BLaER1 treated with 17β-estradiol and CSF1 and Interleukin-3, amounts not matched to agents 10 nM and 100 nM (cell line): Measurements from ENCODE around the gene CCDC184.

ENCODE experiments used
- H3K27ac ChIP-seq, 11 experiments: shearing (Covaris generic); formaldehyde crosslinking; 2 replicates each; pipeline ENCODE4 v1.8.1; 2022
- H3K27me3 ChIP-seq, 11 experiments: shearing (Covaris generic); formaldehyde crosslinking; 2 replicates each; pipeline ENCODE4 v1.8.1; 2022
- H3K36me3 ChIP-seq, 11 experiments: shearing (Covaris generic); formaldehyde crosslinking; 2 replicates each; pipeline ENCODE4 v1.8.1; 2022
- H3K4me1 ChIP-seq, 10 experiments: shearing (Covaris generic); formaldehyde crosslinking; 2 replicates each; pipeline ENCODE4 v1.8.1; 2022
- H3K4me2 ChIP-seq, 11 experiments: shearing (Covaris generic); formaldehyde crosslinking; 2 replicates each; pipeline ENCODE4 v1.8.1; 2022
- H3K4me3 ChIP-seq, 10 experiments: shearing (Covaris generic); formaldehyde crosslinking; 2 replicates each; pipeline ENCODE4 v1.8.1; 2022
- H3K9ac ChIP-seq, 11 experiments: shearing (Covaris generic); formaldehyde crosslinking; 2 replicates each; pipeline ENCODE4 v1.8.1; 2022
- H3K9me3 ChIP-seq, 11 experiments: shearing (Covaris generic); formaldehyde crosslinking; replicated peaks in 1 of 11; 2 replicates each; pipeline ENCODE4 v1.8.1; 2022
- H4K20me1 ChIP-seq, 11 experiments: shearing (Covaris generic); formaldehyde crosslinking; 2 replicates each; pipeline ENCODE4 v1.8.1; 2022
- Cebpa-rat ChIP-seq, 11 experiments: shearing (Covaris generic); IDR thresholded peaks; 2 replicates each; pipeline ENCODE4 v1.8.1; 2022

The CCDC184 gene

GRCh38 chr12:48175613-48176416 is 7.6 kb upstream of the CCDC184 start:
- Histone ChIP-seq H3K4me2 (peak overlapping the region in 4 of 11 experiments; percentile 4 to 29 (median 15); a peak in 4 of 22 replicates), H3K4me3 (no peak overlapping the region), H3K4me1 (peaks cover 0 to 25% (median 12%) of the 10 kb centered on the region in 10 experiments; a peak in 14 of 20 replicates), H3K36me3 (no peaks in the 10 kb centered on the region), H3K27ac (no peak overlapping the region), H3K9me3 (no peaks in the 10 kb centered on the region), H3K27me3 (no peaks in the 10 kb centered on the region), H3K9ac (no peak overlapping the region), H4K20me1 (no peaks in the 10 kb centered on the region)
- TF ChIP-seq Cebpa-rat (IDR thresholded peaks at IDR 0.05): no peak

- Histone ChIP-seq H4K20me1 (no peaks in the 10 kb centered on the region), H3K4me3 (no peak overlapping the region), H3K9me3 (no peaks in the 10 kb centered on the region), H3K4me2 (peak overlapping the region in 1 of 11 experiments; percentile 20; a peak in 1 of 22 replicates), H3K27me3 (no peaks in the 10 kb centered on the region), H3K4me1 (peaks cover 0 to 25% (median 12%) of the 10 kb centered on the region in 10 experiments; a peak in 14 of 20 replicates), H3K27ac (no peak overlapping the region), H3K9ac (no peak overlapping the region), H3K36me3 (no peaks in the 10 kb centered on the region)
- no peak for TF ChIP-seq Cebpa-rat (IDR thresholded peaks at IDR 0.05)
Measured at GRCh38 chr12:48176417-48176751, 7.1 kb upstream of the CCDC184 start.

DNA sequence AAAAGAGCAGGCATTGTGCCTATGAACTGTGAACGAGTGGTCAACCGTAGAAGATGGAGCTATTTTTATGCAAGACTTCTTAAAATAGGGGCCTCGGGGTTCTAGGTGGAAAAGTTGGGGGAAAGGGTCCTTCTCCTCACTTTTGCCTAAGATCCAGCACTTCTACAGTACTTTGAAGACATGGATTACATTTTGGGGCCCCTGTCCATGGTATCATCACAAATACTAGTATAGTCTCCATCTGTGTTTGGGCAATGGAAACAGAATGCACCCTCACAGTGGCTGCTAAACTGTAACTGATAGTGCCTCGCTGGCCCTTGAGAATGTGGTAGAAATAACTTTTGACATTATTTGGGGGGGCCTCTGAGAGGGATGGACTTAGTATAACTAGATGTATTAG is 5.5 kb upstream of the CCDC184 start:
- no peak overlapping the region for H3K9ac ChIP-seq
- no peak for TF ChIP-seq Cebpa-rat (IDR thresholded peaks at IDR 0.05)
- H3K27me3 ChIP-seq: peaks cover 0 to 10% (median 1%) of the 10 kb centered on the region in 11 experiments; a peak in 6 of 22 replicates
- peak overlapping the region in 7 of 11 experiments; percentile 2 to 65 (median 52); a peak in 13 of 22 replicates for H3K4me2 ChIP-seq
- no peaks in the 10 kb centered on the region for H3K36me3 ChIP-seq
- peaks cover 10 to 32% (median 21%) of the 10 kb centered on the region in 10 experiments for H3K4me1 ChIP-seq
- no peaks in the 10 kb centered on the region for H4K20me1 ChIP-seq
- H3K27ac ChIP-seq: no peak overlapping the region
- no peak overlapping the region for H3K4me3 ChIP-seq
- no peaks in the 10 kb centered on the region for H3K9me3 ChIP-seq

GRCh38 chr12:48179466-48179865 is 4.0 kb upstream of the CCDC184 start:
- H4K20me1 ChIP-seq: peaks cover 0 to 3% (median 0%) of the 10 kb centered on the region in 11 experiments; a peak in 2 of 22 replicates
- H3K36me3 ChIP-seq: no peaks in the 10 kb centered on the region
- peaks cover 10 to 25% (median 16%) of the 10 kb centered on the region in 11 experiments for H3K27me3 ChIP-seq
- no peak overlapping the region for H3K4me3 ChIP-seq
- H3K9ac ChIP-seq: no peak overlapping the region
- no peaks in the 10 kb centered on the region for H3K9me3 ChIP-seq
- TF ChIP-seq Cebpa-rat (IDR thresholded peaks at IDR 0.05): no peak
- peaks cover 15 to 37% (median 26%) of the 10 kb centered on the region in 10 experiments for H3K4me1 ChIP-seq
- no peak overlapping the region for H3K27ac ChIP-seq
- no peak overlapping the region for H3K4me2 ChIP-seq

GRCh38 chr12:48180424-48180823 is 3.0 kb upstream of the CCDC184 start:
- peaks cover 20 to 34% (median 26%) of the 10 kb centered on the region in 11 experiments for H3K27me3 ChIP-seq
- peaks cover 0 to 13% (median 0%) of the 10 kb centered on the region in 11 experiments; a peak in 3 of 22 replicates for H4K20me1 ChIP-seq
- no peak overlapping the region for H3K4me2 ChIP-seq
- H3K9me3 ChIP-seq: no peaks in the 10 kb centered on the region
- H3K4me1 ChIP-seq: peaks cover 24 to 47% (median 35%) of the 10 kb centered on the region in 10 experiments
- H3K4me3 ChIP-seq: no peak overlapping the region
- H3K9ac ChIP-seq: no peak overlapping the region
- no peaks in the 10 kb centered on the region for H3K36me3 ChIP-seq
- H3K27ac ChIP-seq: no peak overlapping the region
- TF ChIP-seq Cebpa-rat (IDR thresholded peaks at IDR 0.05): no peak

DNA sequence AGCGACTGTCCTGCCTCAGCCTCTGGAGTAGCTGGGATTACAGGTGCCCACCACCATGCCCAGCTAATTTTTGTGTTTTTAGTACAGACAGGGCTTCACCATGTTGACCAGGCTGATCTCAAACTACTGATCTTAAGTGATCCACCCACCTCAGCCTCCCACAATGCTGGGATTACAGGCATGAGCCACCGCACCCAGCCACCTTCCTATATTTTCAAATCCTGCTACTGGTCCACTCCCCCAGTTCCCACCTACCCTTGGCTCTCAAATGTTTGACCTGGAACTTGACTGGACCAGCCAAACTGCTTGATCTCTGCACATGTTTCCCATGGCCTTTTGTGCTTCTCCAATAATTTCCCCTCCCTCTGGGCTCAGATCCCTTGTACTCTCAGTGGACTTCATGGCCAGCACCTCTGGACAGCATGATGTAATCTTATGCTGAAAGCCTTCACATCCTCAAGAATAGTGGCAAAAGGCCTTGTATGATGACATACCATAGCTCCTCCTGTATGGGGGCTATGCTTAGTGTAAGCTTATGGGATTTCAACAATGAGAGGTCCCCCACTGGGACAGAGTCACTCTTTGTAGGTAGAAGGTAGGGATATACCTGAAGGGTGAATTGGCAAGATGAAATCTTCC is 2.5 kb upstream of the CCDC184 start:
- no peak overlapping the region for H3K9ac ChIP-seq
- TF ChIP-seq Cebpa-rat (IDR thresholded peaks at IDR 0.05): 0 out of 22 replicates have a peak, but pooled peaks of 1 of the 11 experiments have one; percentile 8

GRCh38 chr12:48182631-48183030 is 813 bp upstream of the CCDC184 start:
- Histone ChIP-seq H3K9me3 (no peaks in the 10 kb centered on the region), H3K4me3 (peak overlapping the region; percentile 65 to 86 (median 76)), H3K27ac (peak overlapping the region in 1 of 11 experiments; percentile 58; a peak in 1 of 22 replicates), H3K27me3 (peaks cover 25 to 41% (median 32%) of the 10 kb centered on the region in 11 experiments), H4K20me1 (peaks cover 0 to 13% (median 0%) of the 10 kb centered on the region in 11 experiments; a peak in 3 of 22 replicates), H3K36me3 (no peaks in the 10 kb centered on the region), H3K4me2 (peak overlapping the region; percentile 77 to 98 (median 94)), H3K4me1 (peaks cover 31 to 55% (median 40%) of the 10 kb centered on the region in 10 experiments), H3K9ac (peak overlapping the region; percentile 26 to 72 (median 64); a peak in 20 of 22 replicates)
- no peak for TF ChIP-seq Cebpa-rat (IDR thresholded peaks at IDR 0.05)

More for the DNA sequence above, 2.5 kb upstream of the CCDC184 start:
- Histone ChIP-seq H3K27ac (no peak overlapping the region), H4K20me1 (peaks cover 0 to 13% (median 0%) of the 10 kb centered on the region in 11 experiments; a peak in 3 of 22 replicates), H3K9me3 (no peaks in the 10 kb centered on the region), H3K4me1 (peaks cover 27 to 51% (median 41%) of the 10 kb centered on the region in 10 experiments), H3K4me3 (no peak overlapping the region), H3K4me2 (no peak overlapping the region), H3K36me3 (no peaks in the 10 kb centered on the region), H3K27me3 (peaks cover 25 to 40% (median 31%) of the 10 kb centered on the region in 11 experiments)

DNA sequence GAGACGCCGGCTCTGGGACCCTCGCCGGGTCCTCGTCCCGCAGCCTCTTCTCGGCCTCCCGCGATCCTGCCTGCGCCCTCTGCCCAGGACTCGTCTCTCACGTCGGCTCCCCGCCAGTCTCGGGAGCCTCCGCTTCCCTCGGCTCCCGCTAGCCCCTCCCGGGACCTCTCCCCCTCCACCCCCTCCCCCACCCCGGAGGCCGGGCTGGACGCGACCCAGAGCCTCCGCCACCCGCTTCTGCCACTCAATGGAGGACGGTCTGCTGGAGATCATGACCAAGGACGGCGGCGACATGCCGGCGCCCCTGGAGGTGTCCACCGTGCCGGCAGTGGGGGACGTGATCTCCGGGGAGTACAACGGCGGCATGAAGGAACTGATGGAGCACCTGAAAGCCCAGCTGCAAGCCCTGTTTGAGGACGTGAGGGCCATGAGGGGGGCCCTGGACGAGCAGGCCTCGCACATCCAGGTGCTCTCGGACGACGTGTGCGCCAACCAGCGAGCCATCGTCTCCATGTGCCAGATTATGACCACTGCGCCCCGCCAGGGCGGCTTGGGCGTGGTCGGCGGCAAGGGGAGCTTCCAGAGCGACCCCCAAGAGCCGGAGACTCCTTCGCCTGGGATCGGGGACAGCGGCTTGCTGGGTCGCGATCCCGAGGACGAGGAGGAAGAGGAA is 568 bp downstream of the CCDC184 start:
- H3K27ac ChIP-seq: peak overlapping the region in 1 of 11 experiments; percentile 58; a peak in 1 of 22 replicates
- peak overlapping the region; percentile 65 to 86 (median 76) for H3K4me3 ChIP-seq
- peaks cover 31 to 51% (median 36%) of the 10 kb centered on the region in 10 experiments for H3K4me1 ChIP-seq
- H3K9ac ChIP-seq: peak overlapping the region; percentile 26 to 72 (median 64); a peak in 21 of 22 replicates
- TF ChIP-seq Cebpa-rat (IDR thresholded peaks at IDR 0.05): no peak
- no peaks in the 10 kb centered on the region for H3K9me3 ChIP-seq
- peak overlapping the region; percentile 77 to 98 (median 94) for H3K4me2 ChIP-seq
- H3K36me3 ChIP-seq: no peaks in the 10 kb centered on the region
- peaks cover 0 to 13% (median 0%) of the 10 kb centered on the region in 11 experiments; a peak in 3 of 22 replicates for H4K20me1 ChIP-seq
- H3K27me3 ChIP-seq: peaks cover 25 to 41% (median 32%) of the 10 kb centered on the region in 11 experiments
